GM18873 (cell line): Measurements from ENCODE around the gene SCAF4.

Experiments used
- ATAC-seq: cut with Tn5 transposase; IDR thresholded peaks from one replicate; pipeline ENCODE4 v1.9.1; 2021; ENCODE audit warnings: mild to moderate bottlenecking, moderate library complexity, moderate number of reproducible peaks; ENCODE audit not compliant: unreplicated experiment, low FRiP score

SCAF4 gene

DNA sequence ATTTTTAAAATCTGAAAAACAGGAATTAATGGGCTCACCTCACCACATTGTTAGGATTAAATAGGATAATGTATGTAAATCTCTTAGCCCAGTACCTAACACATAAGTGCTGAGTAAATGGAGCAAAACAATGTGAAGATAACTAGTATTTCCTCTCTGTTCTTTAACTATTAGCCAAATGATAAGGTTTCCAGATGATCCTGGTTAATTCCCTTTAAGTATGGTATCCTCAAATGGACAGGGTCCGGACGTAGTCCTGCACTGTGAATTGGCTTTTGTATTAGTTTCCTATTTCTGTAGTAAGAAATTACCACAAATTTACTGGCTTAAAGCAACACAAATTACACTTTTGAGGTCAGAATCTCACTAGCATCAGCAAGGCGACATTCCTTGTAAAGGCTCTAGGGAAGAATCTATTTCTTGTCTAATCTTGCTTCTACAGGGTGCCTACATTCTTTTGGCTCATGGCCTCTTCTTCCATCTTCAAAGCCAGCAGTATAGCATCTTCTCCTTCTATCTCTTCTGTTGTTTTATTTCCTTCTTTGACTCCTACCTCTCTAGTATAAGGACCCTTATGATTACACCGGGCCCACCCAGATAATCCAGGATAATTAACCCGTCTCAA is 17.1 kb downstream of the SCAF4 start:
- no peak for ATAC-seq

GRCh38 chr21:31713973-31714740 is 17.8 kb downstream of the SCAF4 start:
- ATAC-seq: peak; percentile 54

- no peak for ATAC-seq
Observed at GRCh38 chr21:31713115-31713514, 18.8 kb downstream of the SCAF4 start.

DNA sequence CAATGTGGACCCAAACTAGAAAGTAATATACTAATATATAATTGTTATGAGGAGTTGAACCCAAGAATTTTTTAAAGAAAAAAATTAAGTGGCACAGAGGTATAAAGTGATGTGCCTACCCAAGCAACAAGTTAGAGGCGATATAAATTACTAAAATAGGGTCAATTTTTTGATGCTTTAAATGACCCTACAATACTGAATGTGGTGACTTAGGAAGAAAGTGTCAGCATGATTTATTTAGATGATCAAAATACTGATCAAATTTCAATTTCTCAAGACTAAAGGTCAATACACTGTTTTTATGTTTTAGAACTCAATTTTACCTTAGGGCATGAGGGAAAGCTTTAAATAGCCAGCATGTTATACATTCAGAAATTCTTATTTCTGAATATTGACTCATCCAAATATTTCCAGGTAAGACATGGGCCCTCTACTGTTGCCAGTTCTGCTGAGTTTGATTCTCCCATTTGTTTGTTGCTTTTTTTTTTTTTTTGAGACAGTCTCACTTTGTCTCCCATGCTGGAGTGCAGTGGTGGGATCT is 20.1 kb downstream of the SCAF4 start:
- ATAC-seq: no peak

DNA sequence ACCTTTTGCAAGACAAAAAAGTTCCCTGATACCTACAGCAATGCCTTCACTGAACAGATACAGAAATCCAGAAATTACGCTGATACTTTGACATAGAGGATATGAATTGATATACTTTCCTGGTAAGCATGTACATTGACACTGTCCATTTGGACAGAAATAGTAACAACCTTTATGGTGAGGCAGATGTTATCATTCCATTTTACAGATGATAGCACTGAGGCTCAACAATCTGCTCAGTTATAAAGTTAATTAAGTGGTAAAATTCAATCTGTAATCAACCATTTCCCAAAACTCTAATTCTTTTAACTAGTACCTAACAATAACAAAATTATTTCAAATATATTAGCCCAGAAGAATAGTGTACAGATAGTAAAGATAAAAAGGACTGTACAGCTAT is 20.6 kb downstream of the SCAF4 start:
- no peak for ATAC-seq

DNA sequence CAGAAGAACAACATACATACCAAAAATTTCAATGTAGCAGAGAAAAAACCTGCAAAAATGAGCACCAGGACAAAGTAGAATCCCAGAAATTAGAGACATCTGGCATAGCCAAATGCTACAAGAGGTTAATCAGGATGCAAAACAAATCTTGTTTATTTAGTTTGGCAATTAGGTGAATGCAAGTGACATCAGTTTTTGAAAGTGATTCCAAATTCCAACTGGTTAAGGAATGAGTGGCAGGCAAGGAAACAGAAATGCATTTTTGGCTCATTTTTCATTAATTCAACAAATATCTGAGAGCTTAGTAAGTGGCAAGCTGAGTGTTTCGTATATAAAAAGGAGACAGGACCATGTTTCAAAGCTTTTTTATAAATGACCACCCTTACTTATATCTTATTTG is 21.3 kb downstream of the SCAF4 start:
- ATAC-seq: no peak

- no peak for ATAC-seq
Observed at GRCh38 chr21:31708541-31708940, 23.4 kb downstream of the SCAF4 start.

DNA sequence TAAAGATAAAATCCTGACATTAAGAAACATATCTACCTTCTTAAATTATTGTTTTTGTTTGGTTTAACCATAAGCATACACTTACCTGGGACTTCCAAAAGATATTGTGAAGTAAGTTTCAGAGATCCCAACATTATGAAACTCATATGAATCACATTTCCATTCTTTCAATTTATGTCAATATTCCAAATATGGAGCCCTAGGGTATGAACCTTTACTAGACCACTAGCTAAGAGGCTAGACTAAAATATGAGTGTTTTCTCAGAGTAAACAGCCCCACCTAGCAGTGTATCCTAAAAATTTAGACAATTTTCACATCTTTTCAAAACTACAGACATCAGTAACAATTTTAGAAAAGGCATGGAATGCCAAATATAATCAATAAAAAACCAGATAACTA is 24.4 kb downstream of the SCAF4 start:
- ATAC-seq: no peak

DNA sequence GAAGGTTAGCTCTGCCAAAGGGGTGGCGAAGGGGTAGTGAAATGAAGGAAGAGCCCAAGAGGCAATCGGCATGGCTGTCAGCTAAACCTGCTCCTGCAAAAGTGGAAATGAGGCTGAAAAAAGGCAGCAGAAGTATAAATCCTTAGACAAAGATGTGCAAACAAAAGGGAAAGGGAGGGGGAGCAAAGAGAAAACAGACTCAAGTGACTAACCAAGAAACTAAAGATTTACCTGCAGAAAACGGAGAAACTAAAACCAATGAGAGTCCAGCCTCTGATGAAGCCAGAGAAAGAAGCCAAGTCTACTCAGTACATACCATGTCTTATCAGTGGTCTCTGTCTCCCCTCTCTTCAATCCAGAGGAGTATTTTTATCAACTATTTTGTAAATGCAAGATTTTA is 25.4 kb downstream of the SCAF4 start:
- ATAC-seq: no peak

DNA sequence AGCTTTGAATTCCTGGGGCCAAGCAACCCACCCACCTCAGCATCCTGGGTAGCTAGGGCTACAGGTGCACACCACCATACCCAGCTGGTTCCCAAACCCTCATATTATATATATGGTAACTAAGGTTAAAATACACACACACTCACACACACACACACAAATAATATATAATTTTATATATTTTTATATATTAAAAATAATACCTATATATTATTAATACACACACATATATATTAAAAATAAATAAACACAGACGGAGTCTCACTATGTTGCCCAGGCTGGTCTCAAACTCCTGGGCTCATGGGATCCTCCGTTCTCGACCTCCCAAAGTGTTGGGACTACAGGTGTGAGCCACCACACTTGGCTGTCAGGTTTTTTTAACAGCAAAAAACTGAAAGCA is 31.9 kb downstream of the SCAF4 start:
- no peak for ATAC-seq

DNA sequence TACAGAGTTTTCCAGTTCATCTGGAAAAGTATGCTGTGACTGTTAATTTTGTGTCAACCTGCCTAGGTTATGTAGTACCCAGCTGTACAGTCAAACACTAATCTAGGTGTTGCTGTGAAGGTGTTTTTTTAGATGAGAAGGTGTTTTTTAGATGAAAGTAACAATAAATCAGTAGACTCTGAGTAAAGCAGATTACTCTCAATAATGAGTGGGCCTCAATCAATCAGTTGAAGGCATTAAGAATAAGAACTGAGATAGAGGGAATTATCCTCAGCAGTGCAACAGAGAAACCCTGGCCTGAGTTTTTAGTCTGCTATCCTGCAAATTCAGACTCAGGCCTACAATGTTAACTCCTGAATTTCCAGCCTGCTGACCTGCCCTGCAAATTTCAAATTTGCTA is 33.5 kb downstream of the SCAF4 start:
- no peak for ATAC-seq

- ATAC-seq: no peak
Observed at GRCh38 chr21:31696424-31696823, 35.5 kb downstream of the SCAF4 start.

DNA sequence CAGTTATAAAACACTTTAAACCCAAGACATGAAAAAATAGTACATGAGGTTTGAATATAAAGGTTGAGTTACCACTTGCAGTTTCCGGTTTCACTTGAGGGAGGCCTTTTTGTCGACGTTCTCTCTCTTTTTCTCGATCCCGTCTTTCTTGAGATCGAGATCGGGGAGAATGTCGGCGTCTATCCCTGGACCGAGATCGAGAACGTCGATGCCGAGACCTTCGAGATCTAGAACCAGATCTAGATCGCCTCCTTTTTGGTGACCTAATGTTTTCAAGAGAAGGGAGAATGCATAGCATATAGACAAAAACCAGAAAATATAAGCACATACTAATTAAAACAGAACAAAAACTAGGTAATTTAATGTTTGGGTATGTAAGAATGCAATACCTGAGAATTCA is 38.7 kb downstream of the SCAF4 start:
- ATAC-seq: no peak

DNA sequence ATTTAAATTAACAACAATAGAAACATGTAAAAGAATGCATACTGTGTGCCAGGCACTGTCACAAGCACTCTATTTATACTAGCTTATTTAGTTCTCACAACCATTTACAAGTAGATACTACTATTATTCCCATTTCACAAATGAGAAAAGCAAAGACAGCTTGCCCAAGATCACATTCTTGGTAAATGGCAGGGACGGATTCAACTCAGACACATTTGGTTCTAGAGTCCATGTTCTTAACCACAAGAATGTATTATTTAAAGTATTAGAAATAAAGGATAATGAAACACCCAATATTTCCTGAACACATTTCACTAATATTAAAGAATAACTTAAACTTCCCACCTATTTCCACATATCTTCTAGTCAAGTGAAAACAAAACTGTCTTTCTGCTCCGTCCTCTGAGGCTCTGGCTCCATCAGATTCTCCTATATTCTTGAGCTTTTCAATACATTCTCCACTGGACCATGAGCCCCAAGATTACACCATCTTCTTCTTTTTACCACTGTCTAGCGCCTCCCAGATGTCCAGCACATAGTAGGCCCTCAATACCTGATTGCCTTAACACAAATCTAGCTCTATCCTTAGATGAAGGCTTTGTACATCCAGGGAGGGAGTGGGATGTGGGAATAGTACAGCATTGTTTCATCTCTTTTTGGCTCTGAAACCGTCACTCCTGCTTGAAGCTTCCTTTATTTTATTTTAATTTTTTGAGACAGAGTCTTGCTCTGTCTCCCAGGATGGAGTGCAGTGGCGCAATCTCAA is 43.1 kb downstream of the SCAF4 start:
- ATAC-seq: no peak

DNA sequence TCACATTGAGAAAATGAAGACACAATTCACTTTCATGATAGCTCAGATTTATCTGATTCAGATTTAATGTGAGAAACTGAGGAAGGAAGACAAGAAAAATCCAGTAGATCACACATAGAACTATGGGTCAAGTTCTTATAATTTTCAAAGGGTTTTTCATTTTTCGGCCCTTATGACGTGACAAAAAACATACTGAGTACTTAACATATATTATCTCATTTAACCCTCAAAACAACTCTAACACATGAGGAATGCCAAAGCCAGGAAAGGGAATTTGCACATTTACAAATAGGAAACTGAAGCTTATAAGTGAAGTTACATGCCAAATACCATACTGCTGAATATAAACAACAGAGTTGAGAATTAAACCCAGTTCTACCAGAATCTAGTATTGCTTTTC is 44.8 kb downstream of the SCAF4 start:
- ATAC-seq: no peak

DNA sequence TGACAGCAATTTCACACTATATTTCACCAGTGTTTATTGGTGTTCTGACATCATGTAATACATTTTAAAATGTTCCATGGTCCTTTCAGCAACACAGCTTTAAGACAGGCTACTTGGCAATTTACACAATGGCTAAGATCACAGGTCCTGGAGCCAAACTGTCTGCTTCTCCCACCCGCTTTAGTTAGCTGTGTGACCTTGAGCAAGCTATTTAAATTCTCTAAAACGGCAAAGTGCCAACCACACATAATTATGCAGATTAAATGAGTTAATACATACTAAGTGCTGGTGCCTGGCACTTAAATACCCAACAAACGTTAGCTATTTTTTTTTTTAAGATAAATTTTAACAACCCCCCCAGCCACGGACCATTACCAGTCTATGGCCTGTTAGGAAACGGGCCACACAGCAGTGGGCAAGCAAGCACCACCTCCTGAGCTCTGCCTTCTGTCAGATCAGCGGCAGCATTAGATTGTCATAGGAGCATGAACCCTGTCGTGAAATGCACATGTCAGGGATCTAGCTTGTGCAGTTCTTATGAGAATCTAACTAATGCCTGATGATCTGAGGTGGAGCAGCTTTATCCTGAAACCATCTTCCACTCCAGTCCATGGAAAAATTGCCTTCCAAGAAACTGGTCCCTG is 45.5 kb downstream of the SCAF4 start:
- no peak for ATAC-seq

GRCh38 chr21:31684918-31685317 is 47.0 kb downstream of the SCAF4 start:
- ATAC-seq: no peak

DNA sequence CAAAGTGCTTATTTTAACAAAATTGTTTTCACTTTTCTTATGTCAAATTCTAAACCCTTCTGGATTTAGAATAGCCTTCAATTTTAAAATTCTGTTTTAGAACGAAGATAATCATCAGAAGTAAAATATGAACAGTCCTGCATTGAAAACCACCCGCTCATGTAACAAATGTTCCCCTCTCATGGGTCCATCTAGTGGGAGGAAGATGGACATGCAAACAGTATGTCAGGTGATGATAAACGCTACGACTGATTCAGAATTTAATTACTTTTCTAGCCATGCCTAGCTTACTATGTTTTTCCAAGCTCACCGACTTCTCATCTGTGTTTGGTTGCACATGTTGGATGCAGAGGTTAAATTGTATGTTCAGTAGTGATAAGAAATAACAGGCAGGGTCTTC is 48.9 kb downstream of the SCAF4 start:
- ATAC-seq: no peak

DNA sequence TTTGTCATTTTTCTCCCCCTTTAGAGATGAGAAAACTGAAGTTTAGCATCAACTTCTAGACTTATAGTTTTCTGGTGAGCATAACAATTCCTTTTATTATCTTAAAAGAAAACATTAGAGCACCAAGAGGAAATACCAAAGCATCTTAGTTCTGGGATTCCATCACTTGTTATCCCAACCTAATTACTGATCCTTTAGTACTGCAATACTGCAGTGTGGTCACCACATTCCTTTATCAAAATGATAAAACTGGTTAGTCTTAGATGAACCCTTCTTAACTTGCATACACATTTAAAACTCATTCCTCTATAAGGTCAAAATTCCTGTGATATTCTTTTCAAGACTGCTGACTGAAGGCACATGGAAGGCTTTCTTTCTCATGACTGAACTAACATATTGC is 49.3 kb downstream of the SCAF4 start:
- ATAC-seq: no peak

GRCh38 chr21:31678478-31678877 is 53.4 kb downstream of the SCAF4 start:
- ATAC-seq: no peak

GRCh38 chr21:31677047-31677446 is 54.9 kb downstream of the SCAF4 start:
- ATAC-seq: no peak
